GM12872 (cell line): ENCODE measurements around the gene CFAP54.

ENCODE experiments used
- CTCF ChIP-seq: IDR thresholded peaks from 3 replicates; pipeline ENCODE4 v1.5.1; 2011; ENCODE audit warnings: low read depth, mild to moderate bottlenecking, low read length, moderate library complexity; ENCODE audit not compliant: insufficient read depth

CFAP54 gene

GRCh38 chr12:96606134-96606533 is 116.8 kb downstream of the CFAP54 start:
- no peak for TF ChIP-seq CTCF

GRCh38 chr12:96606644-96607043 is 117.3 kb downstream of the CFAP54 start:
- TF ChIP-seq CTCF, result no peak

GRCh38 chr12:96617178-96617577 is 127.8 kb downstream of the CFAP54 start:
- peak; percentile 36; the same call in 1 of the 3 replicates for TF ChIP-seq CTCF

GRCh38 chr12:96623155-96623554 is 133.8 kb downstream of the CFAP54 start:
- no peak for TF ChIP-seq CTCF

- no peak for TF ChIP-seq CTCF
These were observed 134.4 kb downstream of the CFAP54 start for GRCh38 chr12:96623656-96624217.

- TF ChIP-seq CTCF, result no peak
These were observed 146.5 kb downstream of the CFAP54 start for GRCh38 chr12:96635844-96636243.

- no peak for TF ChIP-seq CTCF
These were observed 147.5 kb downstream of the CFAP54 start for GRCh38 chr12:96636895-96637294.
